DND-41 (cell line): ENCODE data around the gene ZNF14.

Source experiments
- ATAC-seq: fragments of 200-7000 bp; cut with Tn5 transposase; 3 replicates; pipeline ENCODE4 v1.9.1; 2021; ENCODE audit warnings: low read depth; ENCODE audit not compliant: insufficient read depth
- DNase-seq: peaks from one replicate; pipeline ENCODE4 v3.0.0-alpha.2; 2020
- H2AFZ ChIP-seq: 2 replicates; pipeline ENCODE4 v1.6.0; 2012; ENCODE audit warnings: low read depth, low read length
- H3K27ac ChIP-seq: 2 replicates; pipeline ENCODE4 v1.5.1; 2012; ENCODE audit warnings: low read length, inconsistent platforms
- H3K27me3 ChIP-seq: fragments of 200-600 bp; sonication (generic); 2 replicates; pipeline ENCODE4 v1.6.0; 2012; ENCODE audit warnings: low read length, mild to moderate bottlenecking, inconsistent platforms; ENCODE audit not compliant: insufficient read depth, poor library complexity
- H3K36me3 ChIP-seq: 2 replicates; pipeline ENCODE4 v1.5.1; 2012; ENCODE audit warnings: low read length, inconsistent platforms; ENCODE audit not compliant: insufficient read depth
- H3K4me1 ChIP-seq: 2 replicates; pipeline ENCODE4 v1.5.1; 2012; ENCODE audit warnings: mild to moderate bottlenecking, low read length; ENCODE audit not compliant: insufficient read depth
- H3K4me2 ChIP-seq: 2 replicates; pipeline ENCODE4 v1.6.0; 2012; ENCODE audit warnings: mild to moderate bottlenecking, moderate library complexity, low read length, inconsistent platforms; ENCODE audit not compliant: insufficient read depth
- H3K4me3 ChIP-seq, 2 experiments: fragments of 200-600 bp in 1 of 2; shearing (Covaris generic) in 1 of 2; 2 replicates each; pipeline ENCODE4 v1.5.1; 2012 to 2016; ENCODE audit warnings: inconsistent platforms in 2 of 2, low read length in 2 of 2, mild to moderate bottlenecking in 2 of 2, low read depth in 1 of 2, moderate library complexity in 1 of 2
- H3K79me2 ChIP-seq: 2 replicates; pipeline ENCODE4 v1.6.0; 2012; ENCODE audit warnings: low read length, inconsistent platforms; ENCODE audit not compliant: insufficient read depth
- H3K9ac ChIP-seq: 2 replicates; pipeline ENCODE4 v1.6.0; 2012; ENCODE audit warnings: low read depth, mild to moderate bottlenecking, inconsistent platforms, low read length, moderate library complexity
- H3K9me3 ChIP-seq: 2 replicates; pipeline ENCODE4 v1.5.1; 2012; ENCODE audit warnings: low read length, moderate library complexity, mild to moderate bottlenecking, inconsistent platforms; ENCODE audit not compliant: insufficient read depth, severe bottlenecking
- H4K20me1 ChIP-seq: 2 replicates; pipeline ENCODE4 v1.6.0; 2012; ENCODE audit warnings: low read length; ENCODE audit not compliant: insufficient read depth
- CTCF ChIP-seq: IDR thresholded peaks from 2 replicates; pipeline ENCODE4 v1.5.1; 2012; ENCODE audit warnings: borderline replicate concordance, low read length, moderate library complexity, mild to moderate bottlenecking; ENCODE audit not compliant: poor library complexity, severe bottlenecking; ENCODE audit errors: extremely low read depth
- EZH2 ChIP-seq: IDR thresholded peaks from 3 replicates; pipeline ENCODE4 v1.6.1; 2012; ENCODE audit warnings: borderline replicate concordance, low read depth, mild to moderate bottlenecking, moderate library complexity, low read length, inconsistent platforms; ENCODE audit not compliant: severe bottlenecking

ZNF14 gene

GRCh38 chr19:19711934-19712828, 20.7 kb downstream of the ZNF14 start:
- DNase-seq (no peak), ATAC-seq (no peak)
- no peaks in the 10 kb centered on the region for H3K4me1 ChIP-seq
- no peak overlapping the region for H3K9ac ChIP-seq
- no peak for TF ChIP-seq EZH2
- TF ChIP-seq CTCF = no peak
- H3K4me2 ChIP-seq = no peak overlapping the region
- H3K9me3 ChIP-seq = peaks cover 82% of the 10 kb centered on the region
- H3K27ac ChIP-seq = no peak overlapping the region
- H2AFZ ChIP-seq = no peak overlapping the region
- no peaks in the 10 kb centered on the region for H3K27me3 ChIP-seq
- H3K36me3 ChIP-seq = peaks cover 96% of the 10 kb centered on the region
- no peak overlapping the region for H3K4me3 ChIP-seq
- H3K79me2 ChIP-seq = peaks cover 27% of the 10 kb centered on the region
- H4K20me1 ChIP-seq = no peaks in the 10 kb centered on the region

- H4K20me1 ChIP-seq = no peaks in the 10 kb centered on the region
- ATAC-seq (no peak), DNase-seq (no peak)
- H2AFZ ChIP-seq = no peak overlapping the region
- H3K4me3 ChIP-seq = no peak overlapping the region
- peaks cover 88% of the 10 kb centered on the region for H3K36me3 ChIP-seq
- H3K9ac ChIP-seq = no peak overlapping the region
- TF ChIP-seq CTCF (no peak), EZH2 (no peak)
- H3K9me3 ChIP-seq = peaks cover 76% of the 10 kb centered on the region
- no peak overlapping the region for H3K27ac ChIP-seq
- H3K79me2 ChIP-seq = peaks cover 19% of the 10 kb centered on the region
- no peaks in the 10 kb centered on the region for H3K4me1 ChIP-seq
- no peaks in the 10 kb centered on the region for H3K27me3 ChIP-seq
- no peak overlapping the region for H3K4me2 ChIP-seq
Observed at GRCh38 chr19:19711306-19711933, 21.5 kb downstream of the ZNF14 start.

- DNase-seq (no peak), ATAC-seq (no peak)
- Histone ChIP-seq H3K4me3 (no peak overlapping the region), H3K36me3 (peaks cover 80% of the 10 kb centered on the region), H3K79me2 (peaks cover 10% of the 10 kb centered on the region; the same call in 1 of the 2 replicates), H3K4me1 (no peaks in the 10 kb centered on the region), H3K4me2 (no peak overlapping the region), H3K27me3 (no peaks in the 10 kb centered on the region), H2AFZ (no peak overlapping the region), H4K20me1 (no peaks in the 10 kb centered on the region), H3K9me3 (peaks cover 72% of the 10 kb centered on the region), H3K9ac (no peak overlapping the region), H3K27ac (no peak overlapping the region)
- TF ChIP-seq CTCF (no peak), EZH2 (no peak)
Observed at GRCh38 chr19:19710506-19710905, 22.4 kb downstream of the ZNF14 start.
